ENCODE data around the gene JMJD4.

JMJD4 gene

GRCh38 chr1:227749916-227750710, 15.0 kb upstream of the JMJD4 start:
- no peak for DNase-seq

- no peak for DNase-seq
These were observed 14.1 kb upstream of the JMJD4 start for GRCh38 chr1:227749225-227749624.

- no peak for DNase-seq
These were observed 13.5 kb upstream of the JMJD4 start for GRCh38 chr1:227748496-227749182.

- no peak for DNase-seq
These were observed 12.9 kb upstream of the JMJD4 start for GRCh38 chr1:227747948-227748495.

- DNase-seq = no peak
These were observed 12.3 kb upstream of the JMJD4 start for GRCh38 chr1:227747382-227747781.

- DNase-seq = no peak
These were observed 11.6 kb upstream of the JMJD4 start for GRCh38 chr1:227746676-227747075.

GRCh38 chr1:227745568-227746265, 10.6 kb upstream of the JMJD4 start:
- DNase-seq = no peak

GRCh38 chr1:227744668-227745067, 9.6 kb upstream of the JMJD4 start:
- no peak for DNase-seq

- DNase-seq = no peak
These were observed 7.9 kb upstream of the JMJD4 start for GRCh38 chr1:227742738-227743715.

GRCh38 chr1:227741166-227741870, 6.2 kb upstream of the JMJD4 start:
- DNase-seq = no peak

GRCh38 chr1:227740401-227740960, 5.4 kb upstream of the JMJD4 start:
- no peak for DNase-seq

- no peak for DNase-seq
These were observed 4.5 kb upstream of the JMJD4 start for GRCh38 chr1:227739636-227740035.

- DNase-seq = no peak
These were observed 3.7 kb upstream of the JMJD4 start for GRCh38 chr1:227738820-227739219.

- DNase-seq = no peak
These were observed 1.8 kb upstream of the JMJD4 start for GRCh38 chr1:227736814-227737432.

- DNase-seq = peak in 1 of 56 donors; percentile 51
These were observed 610 bp upstream of the JMJD4 start for GRCh38 chr1:227735539-227736285.

GRCh38 chr1:227734546-227734855, 601 bp downstream of the JMJD4 start:
- DNase-seq = no peak

- DNase-seq = no peak
These were observed 1.2 kb downstream of the JMJD4 start for GRCh38 chr1:227733751-227734545.

- DNase-seq = no peak
These were observed 1.8 kb downstream of the JMJD4 start for GRCh38 chr1:227733309-227733705.

All from amygdala (tissue), 56 donors.